Pancreas (tissue), 10 donors: ENCODE results near the gene SLC2A6. TPM values are rescaled to one million over a fixed set of nuclear protein-coding genes. Genes with fewer than 3 reads are reported as not detected.

Experiments used
- ATAC-seq, 4 donors: fragments of 200-7000 bp; cut with Tn5 transposase; one replicate each; pipeline versions ENCODE4 v1.8.0 to v1.9.1; 2020; ENCODE audit warnings: mild to moderate bottlenecking in 4 of 4, moderate library complexity in 4 of 4
- DNase-seq, 6 donors: peaks; one replicate each; pipeline ENCODE4 v3.0.0-alpha.2; 2020
- FAIRE-seq: peaks from 2 replicates; lab custom pipeline; 2012; peaks lifted over from hg19 to GRCh38; lab: Jason Lieb, UNC
- H3K27ac ChIP-seq, 4 donors: fragments of 200-600 bp; sonication (generic); 1 replicate in 3 of 4; 2 replicates in 1 of 4; pipeline versions ENCODE4 v1.5.0 to v1.8.0; 2020
- H3K27me3 ChIP-seq, 4 donors: fragments of 200-600 bp; one replicate each; pipeline ENCODE4 v1.8.0; 2021
- H3K36me3 ChIP-seq, 3 donors: fragments of 200-600 bp; sonication (generic) in 1 of 3; one replicate each; pipeline versions ENCODE4 v1.5.0 to v1.8.0; 2020 to 2021
- H3K4me1 ChIP-seq, 3 donors: fragments of 200-600 bp; one replicate each; pipeline ENCODE4 v1.8.0; 2021
- H3K4me3 ChIP-seq, 4 donors: fragments of 200-600 bp; sonication (generic) in 2 of 4; one replicate each; pipeline versions ENCODE4 v1.5.0 to v1.8.0; 2020 to 2021
- H3K9me3 ChIP-seq, 4 donors: fragments of 200-600 bp; one replicate each; pipeline ENCODE4 v1.8.0; 2021
- WGBS, 2 donors: extraction: QIAGEN DNeasy Blood & Tissue Kit; methylation state at CpG; one replicate each; pipeline ENCODE4 v1.1.7; 2013; 5-methylcytosine and 5-hydroxymethylcytosine counted together
- intact Hi-C, 3 donors: fragments of 100-400 bp; cut with DNase I; formaldehyde crosslinking; loops; one replicate each; pipeline versions ENCODE4 v1.11.1 to v1.14.2; 2022
- polyA plus RNA-seq, 2 donors: library from polyadenylated mRNA; stranded (reverse); fragments of 200-250 nt; gene quantifications; one replicate each; pipeline ENCODE4 v1.2.3, GENCODE V29; 2013
- total RNA-seq, 6 donors: library from RNA; stranded (reverse); fragmentation: NEBNext Ultra II Directional in 4 of 6; extraction: Animal tissue kit (Norgen Biotek cat#: 25700) in 4 of 6; gene quantifications; one replicate each; pipeline versions ENCODE4 v1.2.1 to v1.2.4, GENCODE V29; 2021 to 2023
- TF ChIP-seq, protein P1 (sequence below), 4 donors: fragments of 200-600 bp; sonication (generic) in 3 of 4; IDR thresholded peaks; one replicate each; pipeline versions ENCODE4 v1.5.0 to v1.8.0; 2021; ENCODE audit warnings: antibody characterized with exemption in 4 of 4
- donor health status: healthy with polysubstance abuse.
- donor health status: DM: no; HTN: no; CAD: no; lungs with moderate emphysema.
- donor health status: DM: no; HTN: no; CAD: no.
- donor health status: control.
- donor health status: control.
- donor health status: Bipolar disorder and iron deficiency.
- donor health status: DM: yes; HTN: yes; CAD: no.
- donor health status: DM: no; HTN: no; CAD: no.
- donor health status: DM: no; HTN: no; CAD: no.
- donor health status: DM: yes; HTN: yes; CAD: no.

SLC2A6 gene
- total and polyA plus RNA-seq, 8 donors: 1.1 to 6.7 (median 3.9) TPM

- TF ChIP-seq, protein P1, sequence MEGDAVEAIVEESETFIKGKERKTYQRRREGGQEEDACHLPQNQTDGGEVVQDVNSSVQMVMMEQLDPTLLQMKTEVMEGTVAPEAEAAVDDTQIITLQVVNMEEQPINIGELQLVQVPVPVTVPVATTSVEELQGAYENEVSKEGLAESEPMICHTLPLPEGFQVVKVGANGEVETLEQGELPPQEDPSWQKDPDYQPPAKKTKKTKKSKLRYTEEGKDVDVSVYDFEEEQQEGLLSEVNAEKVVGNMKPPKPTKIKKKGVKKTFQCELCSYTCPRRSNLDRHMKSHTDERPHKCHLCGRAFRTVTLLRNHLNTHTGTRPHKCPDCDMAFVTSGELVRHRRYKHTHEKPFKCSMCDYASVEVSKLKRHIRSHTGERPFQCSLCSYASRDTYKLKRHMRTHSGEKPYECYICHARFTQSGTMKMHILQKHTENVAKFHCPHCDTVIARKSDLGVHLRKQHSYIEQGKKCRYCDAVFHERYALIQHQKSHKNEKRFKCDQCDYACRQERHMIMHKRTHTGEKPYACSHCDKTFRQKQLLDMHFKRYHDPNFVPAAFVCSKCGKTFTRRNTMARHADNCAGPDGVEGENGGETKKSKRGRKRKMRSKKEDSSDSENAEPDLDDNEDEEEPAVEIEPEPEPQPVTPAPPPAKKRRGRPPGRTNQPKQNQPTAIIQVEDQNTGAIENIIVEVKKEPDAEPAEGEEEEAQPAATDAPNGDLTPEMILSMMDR (IDR thresholded peaks at IDR 0.05): no peak
- H3K4me3 ChIP-seq: no peak overlapping the region
- H3K4me1 ChIP-seq: no peaks in the 10 kb centered on the region
- intact Hi-C loops: no loop called here
- FAIRE-seq (no peak), DNase-seq (peak in 1 of 6 donors; percentile 58), ATAC-seq (no peak)
- no peak overlapping the region for H3K27ac ChIP-seq
- H3K9me3 ChIP-seq: no peaks in the 10 kb centered on the region
- H3K27me3 ChIP-seq: no peaks in the 10 kb centered on the region
- 79 to 85% methylated on average over 23 of the region's 23 CpGs for WGBS, 2 donors
- no peaks in the 10 kb centered on the region for H3K36me3 ChIP-seq
Measured at GRCh38 chr9:133493845-133494540, 15.1 kb upstream of the SLC2A6 start.

DNA sequence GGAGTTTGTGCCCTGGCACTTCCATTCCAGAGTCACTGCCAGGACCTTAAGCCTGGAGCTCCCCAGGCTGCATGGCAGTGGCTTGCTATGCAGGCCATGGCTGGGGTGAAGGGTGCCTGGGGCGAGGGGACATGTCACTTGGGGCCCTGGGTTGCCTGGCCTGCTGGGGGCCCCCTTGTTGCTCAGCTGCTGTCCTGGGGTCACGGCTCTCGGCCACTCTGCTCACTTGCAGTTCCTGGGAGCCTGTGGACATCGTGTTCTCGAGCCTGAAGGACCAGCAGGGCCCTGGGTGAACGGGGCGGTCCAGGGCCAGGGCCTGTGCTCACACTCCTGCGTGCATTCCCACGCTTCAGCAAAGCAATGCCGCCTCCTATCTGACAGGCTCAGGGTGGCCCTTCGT is 14.5 kb upstream of the SLC2A6 start:
- intact Hi-C loops: no loop called here
- no peak overlapping the region for H3K27ac ChIP-seq

DNA sequence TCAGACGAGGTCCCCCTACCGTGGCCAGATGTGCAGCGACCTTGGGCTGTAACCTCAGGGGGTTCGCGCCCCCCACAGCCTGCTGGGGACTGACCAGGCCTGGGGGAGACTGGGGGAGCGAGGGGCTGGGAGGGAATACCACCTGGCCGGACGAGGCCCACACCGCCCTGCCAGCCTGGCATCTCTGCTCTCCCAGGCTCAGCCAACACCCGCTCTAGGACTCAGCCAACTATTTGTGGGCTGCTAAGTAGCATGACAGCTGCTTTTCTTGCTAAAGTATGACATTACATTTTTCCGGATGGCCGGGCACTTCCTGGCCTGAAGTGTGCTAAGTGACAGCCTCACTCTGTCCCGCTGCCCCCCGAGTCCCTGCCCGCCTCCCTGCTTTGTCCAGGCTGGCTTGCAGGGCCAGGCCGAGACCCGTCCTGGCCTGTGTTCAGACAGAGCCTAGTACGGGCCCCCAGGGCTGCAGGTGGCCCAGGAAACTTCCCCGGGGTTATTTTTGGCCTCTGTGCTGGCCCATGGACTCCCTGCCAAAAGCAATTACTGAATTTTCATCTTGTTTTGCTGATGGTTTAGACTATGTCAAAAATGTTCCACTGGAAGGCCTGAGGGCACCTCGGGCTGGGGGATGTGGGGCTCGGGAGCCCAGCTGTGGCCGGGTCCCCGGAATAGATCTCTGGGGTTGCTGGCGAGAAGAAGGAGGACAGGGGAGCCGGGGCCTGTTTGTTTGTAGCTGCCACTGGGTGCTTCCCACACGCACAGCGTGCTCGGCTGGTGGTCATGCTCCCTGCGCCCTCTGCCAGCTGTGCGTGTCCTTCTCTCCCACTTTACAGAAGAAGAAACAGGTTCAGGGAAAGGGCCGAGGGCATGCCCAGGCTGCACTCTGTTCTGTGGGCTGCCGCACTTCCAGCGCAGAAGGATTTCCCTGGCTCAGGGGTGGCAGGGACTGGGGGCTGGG is 13.4 kb upstream of the SLC2A6 start:
- 67% methylated on average over 33 of the region's 33 CpGs for WGBS, 2 donors
- intact Hi-C loops: no loop called here
- peak in 1 of 6 donors; percentile 60 for DNase-seq

More for the DNA sequence above, 14.5 kb upstream of the SLC2A6 start:
- 67 to 74% methylated on average over 10 to 11 of the region's 11 CpGs for WGBS, 2 donors
- no peak for FAIRE-seq
- Histone ChIP-seq H3K4me3 (no peak overlapping the region), H3K9me3 (no peaks in the 10 kb centered on the region), H3K36me3 (no peaks in the 10 kb centered on the region), H3K4me1 (no peaks in the 10 kb centered on the region), H3K27me3 (no peaks in the 10 kb centered on the region)
- ATAC-seq: no peak
- TF ChIP-seq, protein P1 (IDR thresholded peaks at IDR 0.05): no peak
- DNase-seq: peak in 1 of 6 donors; percentile 49

DNA sequence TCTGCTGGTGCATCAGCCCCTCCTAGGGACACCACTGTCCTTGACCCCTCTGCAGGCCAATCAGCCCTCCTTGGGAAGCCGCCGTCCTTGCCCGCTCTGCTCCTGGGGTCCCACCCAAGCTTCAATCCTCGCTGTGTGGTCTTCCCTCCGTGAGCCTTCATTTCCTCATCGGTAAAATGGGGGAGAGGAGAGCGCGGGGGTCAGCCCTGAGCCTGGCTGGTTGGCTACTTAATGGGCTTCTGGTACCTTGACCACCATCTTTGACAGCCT is 12.7 kb upstream of the SLC2A6 start:
- Histone ChIP-seq H3K9me3 (no peaks in the 10 kb centered on the region), H3K4me1 (no peaks in the 10 kb centered on the region), H3K27ac (no peak overlapping the region), H3K36me3 (no peaks in the 10 kb centered on the region), H3K27me3 (no peaks in the 10 kb centered on the region), H3K4me3 (no peak overlapping the region)
- no peak for ATAC-seq
- WGBS, 2 donors: 71 to 89% methylated on average over 8 of the region's 8 CpGs
- DNase-seq: no peak
- TF ChIP-seq, protein P1 (IDR thresholded peaks at IDR 0.05): no peak
- no peak for FAIRE-seq
- intact Hi-C loops: no loop called here

More for the DNA sequence above, 13.4 kb upstream of the SLC2A6 start:
- ATAC-seq (peak in 1 of 4 donors; percentile 41), FAIRE-seq (no peak)
- no peak overlapping the region for H3K4me3 ChIP-seq
- H3K36me3 ChIP-seq: no peaks in the 10 kb centered on the region
- H3K27me3 ChIP-seq: no peaks in the 10 kb centered on the region
- no peaks in the 10 kb centered on the region for H3K4me1 ChIP-seq
- H3K9me3 ChIP-seq: no peaks in the 10 kb centered on the region
- peak overlapping the region in 1 of 4 donors; percentile 28 for H3K27ac ChIP-seq
- TF ChIP-seq, protein P1 (IDR thresholded peaks at IDR 0.05): no peak
